ENCODE measurements around the gene VDAC2. TPM values are rescaled to one million over a fixed set of nuclear protein-coding genes. Genes with fewer than 3 reads are reported as not detected.

The VDAC2 gene
- total RNA-seq, 3 donors from 2014 or later, result 265 to 296 (median 284) TPM

DNA sequence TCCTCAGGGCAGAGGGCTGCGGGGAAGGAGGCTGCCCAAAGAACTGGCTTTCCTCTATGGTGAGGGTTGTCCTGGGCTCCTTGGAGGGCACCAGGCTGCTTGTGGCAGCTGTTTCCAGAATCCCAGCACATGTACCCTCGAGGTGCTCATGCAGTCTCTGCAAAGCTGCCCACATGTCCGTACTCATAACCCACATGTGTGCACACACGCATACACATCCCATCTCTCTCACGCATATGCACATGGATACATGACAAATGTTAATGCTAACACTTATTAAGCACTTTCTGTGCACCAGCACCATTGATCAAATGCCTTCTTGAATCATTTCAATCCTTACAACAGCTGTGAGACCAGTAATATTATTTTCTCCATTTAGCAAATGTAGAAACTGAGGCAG is 61.5 kb downstream of the VDAC2 start:
- TF ChIP-seq, protein P1, sequence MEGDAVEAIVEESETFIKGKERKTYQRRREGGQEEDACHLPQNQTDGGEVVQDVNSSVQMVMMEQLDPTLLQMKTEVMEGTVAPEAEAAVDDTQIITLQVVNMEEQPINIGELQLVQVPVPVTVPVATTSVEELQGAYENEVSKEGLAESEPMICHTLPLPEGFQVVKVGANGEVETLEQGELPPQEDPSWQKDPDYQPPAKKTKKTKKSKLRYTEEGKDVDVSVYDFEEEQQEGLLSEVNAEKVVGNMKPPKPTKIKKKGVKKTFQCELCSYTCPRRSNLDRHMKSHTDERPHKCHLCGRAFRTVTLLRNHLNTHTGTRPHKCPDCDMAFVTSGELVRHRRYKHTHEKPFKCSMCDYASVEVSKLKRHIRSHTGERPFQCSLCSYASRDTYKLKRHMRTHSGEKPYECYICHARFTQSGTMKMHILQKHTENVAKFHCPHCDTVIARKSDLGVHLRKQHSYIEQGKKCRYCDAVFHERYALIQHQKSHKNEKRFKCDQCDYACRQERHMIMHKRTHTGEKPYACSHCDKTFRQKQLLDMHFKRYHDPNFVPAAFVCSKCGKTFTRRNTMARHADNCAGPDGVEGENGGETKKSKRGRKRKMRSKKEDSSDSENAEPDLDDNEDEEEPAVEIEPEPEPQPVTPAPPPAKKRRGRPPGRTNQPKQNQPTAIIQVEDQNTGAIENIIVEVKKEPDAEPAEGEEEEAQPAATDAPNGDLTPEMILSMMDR (IDR thresholded peaks at IDR 0.05), result no peak
- intact Hi-C loops (cut with DNase I, micrococcal nuclease), result no loop called here
- Histone ChIP-seq H3K36me3 (ENCODE audit: low read depth) (no peaks in the 10 kb centered on the region), H3K9me3 (no peaks in the 10 kb centered on the region), H3K4me1 (ENCODE audit: low read depth) (no peaks in the 10 kb centered on the region), H3K4me3 (no peak overlapping the region)
- ATAC-seq, result no peak
- no peak for DNase-seq

DNA sequence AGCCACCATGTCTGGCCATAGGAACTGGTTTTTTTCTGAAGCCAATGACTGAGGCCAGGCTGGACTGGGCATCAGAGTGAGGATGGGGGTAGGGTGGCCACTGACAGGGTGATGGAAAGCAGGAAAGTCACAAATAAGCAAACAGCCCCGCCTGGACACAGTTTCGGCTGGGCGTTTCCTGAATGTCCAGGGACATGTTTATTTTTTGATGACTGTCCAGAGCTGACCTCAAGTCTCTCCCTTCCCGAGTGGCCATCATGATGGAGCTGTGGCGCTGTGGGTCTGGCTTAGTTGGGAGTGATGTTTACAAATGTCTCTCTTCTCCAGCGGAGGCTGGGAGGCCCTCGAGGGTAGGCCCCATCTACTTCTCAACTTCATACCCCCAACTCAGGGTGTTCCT is 62.3 kb downstream of the VDAC2 start:
- TF ChIP-seq, protein P1 (IDR thresholded peaks at IDR 0.05), result no peak
- Histone ChIP-seq H3K4me1 (ENCODE audit: low read depth) (no peaks in the 10 kb centered on the region), H3K9me3 (no peaks in the 10 kb centered on the region), H3K4me3 (no peak overlapping the region), H3K36me3 (ENCODE audit: low read depth) (no peaks in the 10 kb centered on the region)
- intact Hi-C loops (cut with DNase I, micrococcal nuclease), result no loop called here
- DNase-seq, result no peak
- ATAC-seq, result peak; percentile 9

DNA sequence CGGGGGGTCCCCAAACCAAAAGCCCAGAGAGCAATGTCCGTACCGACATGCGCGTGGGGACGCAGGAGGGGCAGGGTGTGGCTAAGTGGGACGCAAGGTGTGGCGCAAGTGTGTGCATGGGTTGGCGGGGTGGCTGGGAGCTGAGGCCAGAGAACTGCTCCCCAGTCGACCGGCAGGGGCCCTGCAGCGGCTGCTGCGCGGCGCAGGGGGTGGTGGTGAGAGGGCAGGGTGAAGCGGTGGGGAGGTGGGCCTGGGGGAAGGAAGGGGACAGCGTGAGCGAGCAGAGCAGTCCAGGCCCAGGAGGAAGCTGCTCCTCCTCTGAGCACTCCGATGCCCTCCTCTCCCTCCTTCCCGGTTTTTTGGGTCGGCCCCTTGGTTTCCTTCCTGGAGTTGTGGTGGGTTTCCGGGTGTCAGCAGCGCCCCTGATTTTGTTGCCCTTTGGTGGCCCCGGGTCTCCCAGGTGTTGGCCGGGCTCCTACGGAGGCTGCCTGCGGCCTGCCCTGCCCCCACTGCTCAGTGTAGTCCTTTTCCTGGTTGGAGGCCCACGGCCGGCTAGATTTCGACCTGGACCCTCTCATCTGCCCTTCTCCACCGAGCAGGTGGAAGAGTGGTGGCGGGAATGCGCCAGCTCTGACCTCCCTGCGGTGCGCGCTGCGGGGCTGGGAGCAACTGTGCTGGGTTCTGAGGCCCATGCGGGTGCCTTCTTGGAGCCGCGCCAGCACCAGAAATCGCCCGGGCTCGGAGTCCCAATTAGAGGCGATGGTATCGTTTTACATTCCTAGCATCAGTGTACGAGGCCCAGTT is 65.7 kb downstream of the VDAC2 start:
- Histone ChIP-seq H3K4me3 (no peak overlapping the region), H3K4me1 (ENCODE audit: low read depth) (no peaks in the 10 kb centered on the region), H3K9me3 (no peaks in the 10 kb centered on the region), H3K36me3 (ENCODE audit: low read depth) (no peaks in the 10 kb centered on the region)
- intact Hi-C loops (cut with DNase I, micrococcal nuclease), result no loop called here
- TF ChIP-seq, protein P1 (IDR thresholded peaks at IDR 0.05), result no peak
- peak; percentile 87 for ATAC-seq
- DNase-seq, result peak; percentile 61 to 75 (median 65)

DNA sequence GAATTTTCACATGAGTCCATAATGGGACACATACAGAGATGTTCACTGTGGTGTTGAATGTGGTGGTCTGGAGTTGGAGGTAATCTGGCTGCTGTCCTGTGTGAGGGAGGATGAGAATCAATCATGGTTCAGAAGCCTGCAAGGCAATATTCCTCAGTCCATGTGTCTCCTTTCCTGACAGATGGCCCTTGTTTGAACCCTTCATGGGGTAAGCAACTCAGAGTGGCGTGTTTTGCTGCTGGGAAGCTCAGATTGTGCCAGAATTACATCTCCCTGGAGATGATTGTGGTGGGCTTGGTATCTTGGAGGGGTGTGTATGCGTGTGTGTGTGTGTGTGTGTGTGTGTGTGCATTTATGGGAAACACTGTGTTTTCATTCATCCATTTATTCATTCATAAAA is 69.6 kb downstream of the VDAC2 start:
- ATAC-seq (no peak), DNase-seq (no peak)
- Histone ChIP-seq H3K4me1 (ENCODE audit: low read depth) (no peaks in the 10 kb centered on the region), H3K36me3 (ENCODE audit: low read depth) (no peaks in the 10 kb centered on the region), H3K4me3 (no peak overlapping the region), H3K9me3 (no peaks in the 10 kb centered on the region)
- intact Hi-C loops (cut with DNase I, micrococcal nuclease), result no loop called here
- TF ChIP-seq, protein P1 (IDR thresholded peaks at IDR 0.05), result no peak

Other genes starting within 250 kb of the VDAC2 start
- 10 to 100 TPM; 12.1 to 26.6 (median 13.6) TPM for gene SAMD8, start 99.1 kb upstream of the VDAC2 start, total RNA-seq
- 10 to 100 TPM; 42.9 to 76.3 (median 72.3) TPM for gene COMTD1, start 25.2 kb downstream of the VDAC2 start, total RNA-seq
- gene ZNF503, start 191.0 kb downstream of the VDAC2 start, total RNA-seq, result 10 to 100 TPM in 1 of 3 donors, 1 to 10 TPM in 2; 3.7 to 32.3 (median 6.1) TPM
- 10 to 100 TPM in 2 of 3 donors, 1 to 10 TPM in 1; 9.4 to 14.9 (median 10.3) TPM for gene LRMDA, start 220.8 kb downstream of the VDAC2 start, total RNA-seq

Measured in mucosa of descending colon (tissue), 3 donors.